ENCODE measurements around the gene MASP1. TPM values are rescaled to one million over a fixed set of nuclear protein-coding genes. Genes with fewer than 3 reads are reported as not detected.

MASP1 gene
- polyA plus RNA-seq, 1 donor (not counting 4 experiments of a cell fraction or from before 2014, with no cell fraction given) = not detected

GRCh38 chr3:187196573-187197334 is 94.8 kb downstream of the MASP1 start:
- no peak overlapping the region for H3K4me3 ChIP-seq (ENCODE audit: control insufficient read depth in 2 of 3, extremely low read depth in 1 of 3, insufficient read depth in 2 of 3, low read depth in 1 of 3, low read length in 3 of 3)
- no peaks in the 10 kb centered on the region for H3K9me3 ChIP-seq (ENCODE audit: control insufficient read depth, low read depth, low read length)
- H3K9me1 ChIP-seq (ENCODE audit: control insufficient read depth, extremely low read depth, insufficient read depth, low read length) = no peaks in the 10 kb centered on the region
- H3K27ac ChIP-seq (ENCODE audit: control insufficient read depth, insufficient read depth, low read length) = no peak overlapping the region
- TF ChIP-seq EZH2 (IDR thresholded peaks at IDR 0.05; ENCODE audit: low read length) (no peak), CTCF (optimal IDR thresholded peaks at IDR 0.05 in 1 of 3, IDR thresholded peaks at IDR 0.05 in 1 of 3, conservative IDR thresholded peaks at IDR 0.05 in 1 of 3; ENCODE audit: extremely low read depth in 1 of 3, insufficient read depth in 2 of 3, low read length in 3 of 3) (peak in 2 of 3 experiments; percentile 27 to 35)
- peak overlapping the region; percentile 16 for H3K4me2 ChIP-seq (ENCODE audit: control insufficient read depth, extremely low read depth, insufficient read depth, low read depth, low read length)
- peaks cover 4% of the 10 kb centered on the region for H3K4me1 ChIP-seq (ENCODE audit: control insufficient read depth, extremely low read depth, insufficient read depth, low read length)
- H3K79me2 ChIP-seq (ENCODE audit: control insufficient read depth, insufficient read depth, low read length) = no peaks in the 10 kb centered on the region
- H3K27me3 ChIP-seq (ENCODE audit: control insufficient read depth, extremely low read depth, insufficient read depth, low read length) = peaks cover 5% of the 10 kb centered on the region
- no peaks in the 10 kb centered on the region for H4K20me1 ChIP-seq (ENCODE audit: control insufficient read depth, extremely low read depth, insufficient read depth, low read length)
- H3K36me3 ChIP-seq (ENCODE audit: control insufficient read depth in 2 of 2, extremely low read depth in 1 of 2, insufficient read depth in 2 of 2, low read length in 2 of 2) = no peaks in the 10 kb centered on the region
- DNase-seq (ENCODE audit: low read depth, low spot score) = peak; percentile 49
- no peak overlapping the region for H3K9ac ChIP-seq (ENCODE audit: control insufficient read depth, extremely low read depth, insufficient read depth, low read length)
- dilution Hi-C loops (cut with MboI; ENCODE audit: extremely low pct_ligation_motif_present, low sequenced_read_pairs) = no loop called here
- no peak overlapping the region for H2AFZ ChIP-seq (ENCODE audit: control insufficient read depth, low read length)
- peak; percentile 81 for FAIRE-seq

- DNase-seq (ENCODE audit: low read depth, low spot score) (no peak), FAIRE-seq (no peak)
- TF ChIP-seq CTCF (optimal IDR thresholded peaks at IDR 0.05 in 1 of 3, IDR thresholded peaks at IDR 0.05 in 1 of 3, conservative IDR thresholded peaks at IDR 0.05 in 1 of 3; ENCODE audit: extremely low read depth in 1 of 3, insufficient read depth in 2 of 3, low read length in 3 of 3) (no peak), EZH2 (IDR thresholded peaks at IDR 0.05; ENCODE audit: low read length) (no peak)
- Histone ChIP-seq H3K4me1 (ENCODE audit: control insufficient read depth, extremely low read depth, insufficient read depth, low read length) (peaks cover 10% of the 10 kb centered on the region), H2AFZ (ENCODE audit: control insufficient read depth, low read length) (no peak overlapping the region), H3K4me3 (ENCODE audit: control insufficient read depth in 2 of 3, extremely low read depth in 1 of 3, insufficient read depth in 2 of 3, low read depth in 1 of 3, low read length in 3 of 3) (no peak overlapping the region), H3K79me2 (ENCODE audit: control insufficient read depth, insufficient read depth, low read length) (no peaks in the 10 kb centered on the region), H3K9me1 (ENCODE audit: control insufficient read depth, extremely low read depth, insufficient read depth, low read length) (no peaks in the 10 kb centered on the region), H4K20me1 (ENCODE audit: control insufficient read depth, extremely low read depth, insufficient read depth, low read length) (no peaks in the 10 kb centered on the region), H3K36me3 (ENCODE audit: control insufficient read depth in 2 of 2, extremely low read depth in 1 of 2, insufficient read depth in 2 of 2, low read length in 2 of 2) (no peaks in the 10 kb centered on the region), H3K9me3 (ENCODE audit: control insufficient read depth, low read depth, low read length) (no peaks in the 10 kb centered on the region), H3K27me3 (ENCODE audit: control insufficient read depth, extremely low read depth, insufficient read depth, low read length) (no peaks in the 10 kb centered on the region), H3K4me2 (ENCODE audit: control insufficient read depth, extremely low read depth, insufficient read depth, low read depth, low read length) (no peak overlapping the region), H3K9ac (ENCODE audit: control insufficient read depth, extremely low read depth, insufficient read depth, low read length) (no peak overlapping the region), H3K27ac (ENCODE audit: control insufficient read depth, insufficient read depth, low read length) (no peak overlapping the region)
- dilution Hi-C loops (cut with MboI; ENCODE audit: extremely low pct_ligation_motif_present, low sequenced_read_pairs) = no loop called here
These were observed 98.4 kb downstream of the MASP1 start for GRCh38 chr3:187193181-187193580.
